AG10803 (cell line): ENCODE data around the gene PTPRM.

Experiments used
- DNase-seq: peaks from one replicate; pipeline ENCODE4 v3.0.0; 2010; ENCODE audit warnings: low read depth
- H3K4me3 ChIP-seq: 2 replicates; pipeline ENCODE4 v1.5.1; 2011; ENCODE audit warnings: mild to moderate bottlenecking, low read length, control low read depth
- CTCF ChIP-seq: conservative IDR thresholded peaks from 2 replicates; pipeline ENCODE4 v1.5.1; 2011; ENCODE audit warnings: mild to moderate bottlenecking, low read length, control low read depth, inconsistent platforms

Gene PTPRM

DNA sequence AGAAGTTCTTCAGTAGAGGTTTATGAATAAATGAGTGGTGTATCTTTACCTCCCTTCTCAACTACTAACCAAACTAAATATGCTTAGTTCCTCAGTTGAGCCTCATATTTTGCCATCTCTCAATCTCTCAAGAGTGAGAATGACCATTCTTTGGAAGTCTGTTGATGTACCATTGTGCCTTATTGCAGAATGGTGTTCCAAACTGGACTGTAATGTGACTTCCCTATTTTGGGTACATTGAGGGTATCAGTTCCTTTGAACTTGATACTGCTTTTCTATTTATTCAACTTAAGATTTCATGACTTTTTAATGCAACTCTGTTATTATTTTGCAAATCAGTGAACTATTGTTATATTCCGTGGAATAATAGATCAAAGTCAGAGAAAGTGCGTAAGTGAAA lies 159.4 kb downstream of the PTPRM start:
- TF ChIP-seq CTCF, result no peak
- no peak for DNase-seq
- no peak overlapping the region for H3K4me3 ChIP-seq

DNA sequence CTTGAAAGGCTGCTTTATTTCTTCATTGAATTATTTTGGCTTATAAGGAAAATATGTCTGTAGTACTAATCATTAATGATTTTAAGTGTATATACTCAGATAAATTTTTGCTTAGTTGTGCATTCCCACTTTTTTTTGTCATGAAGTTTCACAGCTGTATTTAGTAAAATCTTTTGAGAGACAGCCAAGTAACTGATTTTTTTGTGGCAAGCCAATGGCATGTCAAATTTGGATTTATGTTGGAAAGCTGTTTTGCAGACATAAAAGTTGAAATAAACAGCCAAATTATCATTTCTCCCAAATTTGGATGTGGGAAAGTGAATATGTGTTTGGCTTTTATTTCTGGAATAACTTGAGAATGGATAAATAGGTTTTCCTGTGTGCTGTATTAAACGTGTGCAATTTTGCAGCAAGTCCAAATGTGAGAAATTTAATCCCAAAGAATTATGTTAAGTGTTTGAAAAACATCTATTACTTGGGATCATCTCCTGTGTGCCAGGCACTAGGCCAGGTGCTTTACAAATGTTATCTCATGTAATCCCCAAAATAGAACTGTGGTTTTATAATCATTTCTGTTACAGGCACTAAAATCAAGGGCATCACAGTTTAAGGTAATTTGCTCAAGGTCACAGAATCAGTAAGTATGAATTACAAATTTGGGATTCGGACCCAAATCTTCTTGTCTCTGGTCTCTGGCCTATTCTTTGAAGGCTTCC lies 160.4 kb downstream of the PTPRM start:
- no peak overlapping the region for H3K4me3 ChIP-seq
- DNase-seq, result peak; percentile 35
- TF ChIP-seq CTCF, result no peak

- TF ChIP-seq CTCF, result no peak
- DNase-seq, result no peak
Measured at GRCh38 chr18:7728297-7728696, 161.2 kb downstream of the PTPRM start.

DNA sequence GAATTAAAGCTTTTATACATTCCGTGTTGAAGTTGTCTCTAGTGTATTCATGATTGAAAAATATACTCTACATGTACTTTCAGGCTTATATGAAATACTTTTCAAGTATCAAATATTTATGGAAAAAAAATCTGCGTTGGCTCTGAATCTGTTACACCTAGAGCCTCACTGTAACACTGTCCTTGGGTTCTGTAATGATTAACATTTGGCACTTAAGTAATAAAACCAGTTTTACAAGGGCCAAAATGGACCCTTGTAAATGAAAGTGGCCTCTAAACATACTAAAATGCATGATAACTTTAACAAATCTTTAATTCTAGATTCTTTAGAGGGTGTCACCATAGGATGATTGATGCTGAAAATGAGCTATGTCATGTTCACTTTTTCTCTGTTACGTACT lies 162.8 kb downstream of the PTPRM start:
- H3K4me3 ChIP-seq, result no peak overlapping the region
- no peak for TF ChIP-seq CTCF
- DNase-seq, result no peak

More at GRCh38 chr18:7728297-7728696, 161.2 kb downstream of the PTPRM start:
- H3K4me3 ChIP-seq, result no peak overlapping the region

DNA sequence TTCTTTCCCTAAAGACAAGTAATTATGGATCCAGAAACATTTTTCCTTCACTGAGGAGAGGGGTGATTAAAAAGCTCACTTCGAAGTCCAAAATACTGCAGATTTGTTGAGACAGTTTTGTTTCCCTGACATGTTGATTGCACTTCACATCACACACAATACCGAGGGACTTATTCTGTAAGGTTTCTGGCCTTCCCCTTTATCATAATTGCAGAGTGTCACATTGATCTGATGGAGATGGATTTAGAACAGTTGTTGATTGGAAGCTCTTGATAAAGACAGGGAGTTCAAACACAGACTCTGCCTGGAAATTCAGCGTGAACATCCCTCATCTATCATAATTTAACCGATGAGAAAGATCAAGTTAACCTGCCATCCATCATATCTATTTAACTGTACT lies 163.6 kb downstream of the PTPRM start:
- no peak overlapping the region for H3K4me3 ChIP-seq
- DNase-seq, result no peak
- TF ChIP-seq CTCF, result no peak

DNA sequence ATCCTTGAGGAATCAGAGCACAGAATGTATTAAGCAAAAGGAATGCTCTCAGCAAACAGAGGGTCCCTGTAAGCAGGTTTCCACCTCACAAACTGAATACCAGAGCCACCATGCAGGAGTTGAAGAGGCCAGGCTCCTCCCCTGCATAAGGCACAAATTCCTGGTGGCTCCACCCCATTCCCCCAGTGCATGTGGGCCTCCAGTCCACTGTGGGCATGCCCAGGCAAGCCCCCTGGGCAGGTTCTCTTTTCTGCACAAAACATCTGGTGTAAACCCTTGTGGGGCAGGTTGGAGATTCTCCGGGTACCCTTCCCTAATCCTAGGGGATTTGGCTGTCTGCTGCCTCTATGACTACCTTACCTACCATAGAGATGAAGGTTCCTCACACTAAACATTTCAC lies 166.5 kb downstream of the PTPRM start:
- TF ChIP-seq CTCF, result no peak
- no peak overlapping the region for H3K4me3 ChIP-seq
- DNase-seq, result peak; percentile 13

DNA sequence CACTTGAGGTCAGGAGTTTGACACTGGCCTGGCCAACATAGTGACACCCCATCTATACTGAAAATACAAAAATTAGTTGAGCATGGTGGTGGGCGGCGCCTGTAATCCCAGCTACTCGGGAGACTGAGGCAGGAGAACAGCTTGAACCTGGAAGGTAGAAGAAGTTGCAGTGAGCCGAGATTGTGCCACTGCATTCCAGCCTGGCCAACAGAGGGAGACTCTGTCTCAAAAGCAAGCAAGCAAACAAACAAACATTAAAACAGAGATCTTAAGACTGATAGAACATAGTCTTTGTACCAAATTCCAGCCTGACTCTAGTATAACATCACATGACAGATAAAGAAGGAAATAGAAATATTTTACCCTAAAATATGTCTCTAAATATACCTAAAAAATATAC lies 168.1 kb downstream of the PTPRM start:
- no peak for DNase-seq
- no peak overlapping the region for H3K4me3 ChIP-seq
- TF ChIP-seq CTCF, result peak; percentile 44
